ENCODE results near the gene FYN. TPM values are rescaled to one million over a fixed set of nuclear protein-coding genes. Genes with fewer than 3 reads are reported as not detected.

Gene FYN
- total RNA-seq, 2 donors from 2014 or later: 13.7 to 103 TPM

DNA sequence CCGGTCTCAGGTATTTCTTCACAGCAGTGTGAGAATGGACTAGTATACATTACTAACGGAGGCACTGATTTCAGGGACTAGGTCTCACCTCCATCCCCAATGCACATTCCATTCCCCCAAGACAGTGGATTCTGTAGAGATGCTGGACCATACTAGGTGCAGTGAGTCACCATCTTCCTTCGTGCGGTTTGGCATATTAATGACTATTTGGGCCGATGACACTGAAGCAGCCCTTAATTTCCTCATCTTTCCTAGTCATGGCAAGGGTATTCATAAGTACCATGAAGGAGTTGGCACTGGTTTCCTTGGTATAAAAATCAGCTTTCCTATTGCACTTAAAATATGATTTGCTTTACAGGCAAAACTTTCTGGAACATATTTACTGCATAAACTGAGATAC is 146.2 kb downstream of the FYN start:
- H3K9me3 ChIP-seq: no peaks in the 10 kb centered on the region
- DNase-seq (ENCODE audit: low spot score): no peak
- 96% methylated on average over 5 of the region's 5 CpGs for WGBS
- intact Hi-C loops (cut with DNase I): no loop called here
- H3K4me1 ChIP-seq (replicated peaks): no peaks in the 10 kb centered on the region
- TF ChIP-seq POLR2AphosphoS5 (IDR thresholded peaks at IDR 0.05) (no peak), POLR2A (IDR thresholded peaks at IDR 0.05) (no peak)
- TF ChIP-seq, protein P1, sequence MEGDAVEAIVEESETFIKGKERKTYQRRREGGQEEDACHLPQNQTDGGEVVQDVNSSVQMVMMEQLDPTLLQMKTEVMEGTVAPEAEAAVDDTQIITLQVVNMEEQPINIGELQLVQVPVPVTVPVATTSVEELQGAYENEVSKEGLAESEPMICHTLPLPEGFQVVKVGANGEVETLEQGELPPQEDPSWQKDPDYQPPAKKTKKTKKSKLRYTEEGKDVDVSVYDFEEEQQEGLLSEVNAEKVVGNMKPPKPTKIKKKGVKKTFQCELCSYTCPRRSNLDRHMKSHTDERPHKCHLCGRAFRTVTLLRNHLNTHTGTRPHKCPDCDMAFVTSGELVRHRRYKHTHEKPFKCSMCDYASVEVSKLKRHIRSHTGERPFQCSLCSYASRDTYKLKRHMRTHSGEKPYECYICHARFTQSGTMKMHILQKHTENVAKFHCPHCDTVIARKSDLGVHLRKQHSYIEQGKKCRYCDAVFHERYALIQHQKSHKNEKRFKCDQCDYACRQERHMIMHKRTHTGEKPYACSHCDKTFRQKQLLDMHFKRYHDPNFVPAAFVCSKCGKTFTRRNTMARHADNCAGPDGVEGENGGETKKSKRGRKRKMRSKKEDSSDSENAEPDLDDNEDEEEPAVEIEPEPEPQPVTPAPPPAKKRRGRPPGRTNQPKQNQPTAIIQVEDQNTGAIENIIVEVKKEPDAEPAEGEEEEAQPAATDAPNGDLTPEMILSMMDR (IDR thresholded peaks at IDR 0.05): no peak
- H3K27ac ChIP-seq: no peak overlapping the region
- no peaks in the 10 kb centered on the region for H3K36me3 ChIP-seq
- H3K27me3 ChIP-seq (replicated peaks; ENCODE audit: insufficient read depth): no peaks in the 10 kb centered on the region
- H3K4me3 ChIP-seq: no peak overlapping the region

DNA sequence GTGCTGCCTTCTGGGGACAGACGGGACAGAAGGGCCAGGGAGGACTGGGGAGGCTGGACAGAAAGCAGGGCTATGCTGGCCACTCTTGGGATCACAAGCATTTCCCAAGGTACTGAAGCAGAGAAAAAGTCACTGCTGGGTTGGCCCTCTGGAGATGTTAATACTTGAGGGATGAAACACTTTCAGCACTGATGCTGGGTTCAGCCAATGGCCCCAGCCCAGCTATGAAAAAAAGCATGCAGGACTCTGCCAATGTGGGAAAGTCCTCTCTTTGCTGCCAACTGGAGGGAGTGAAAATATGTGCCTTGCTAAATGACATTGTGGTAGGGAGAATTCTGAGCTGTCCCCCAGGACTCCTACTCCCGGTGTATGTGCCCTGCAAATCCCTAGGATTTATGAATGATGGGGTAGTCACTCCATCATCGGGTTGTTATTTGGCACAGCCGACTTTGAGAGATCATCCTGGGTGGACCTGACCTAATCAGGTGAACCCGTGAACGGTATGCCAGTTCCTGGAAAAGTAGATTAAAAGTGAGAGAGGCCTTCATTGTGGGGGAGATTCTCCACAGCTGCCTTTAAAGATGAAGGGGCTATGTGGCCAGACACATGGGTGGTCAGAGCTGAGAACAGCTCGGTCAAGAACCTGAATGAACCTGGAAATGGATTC is 147.7 kb downstream of the FYN start:
- Histone ChIP-seq H3K27me3 (replicated peaks; ENCODE audit: insufficient read depth) (no peaks in the 10 kb centered on the region), H3K27ac (no peak overlapping the region), H3K4me1 (replicated peaks) (no peaks in the 10 kb centered on the region), H3K36me3 (no peaks in the 10 kb centered on the region), H3K9me3 (no peaks in the 10 kb centered on the region), H3K4me3 (no peak overlapping the region)
- no peak for DNase-seq (ENCODE audit: low spot score)
- TF ChIP-seq POLR2AphosphoS5 (IDR thresholded peaks at IDR 0.05) (no peak), POLR2A (IDR thresholded peaks at IDR 0.05) (no peak)
- TF ChIP-seq, protein P1 (IDR thresholded peaks at IDR 0.05): no peak
- WGBS: 95% methylated on average over 7 of the region's 7 CpGs
- intact Hi-C loops (cut with DNase I): no loop called here

DNA sequence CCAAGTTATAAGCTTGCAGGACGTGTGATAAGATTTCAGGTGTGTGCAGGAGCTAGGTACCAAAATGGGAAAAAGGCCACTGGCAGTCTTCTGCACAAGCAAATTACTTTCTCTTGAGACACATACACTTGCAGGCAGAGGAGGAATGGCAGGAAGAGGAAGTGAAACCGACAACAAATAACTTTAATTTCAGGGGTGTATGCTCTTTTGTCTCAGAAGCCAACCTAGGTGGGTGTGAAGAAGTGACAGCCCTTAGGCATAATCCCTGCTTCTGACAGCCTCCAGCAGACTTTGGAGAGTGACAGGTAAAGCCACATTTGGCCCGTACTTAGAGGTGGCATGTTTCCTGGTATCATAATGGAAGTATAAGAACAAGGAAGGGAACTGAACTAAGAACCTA is 148.7 kb downstream of the FYN start:
- Histone ChIP-seq H3K27ac (no peak overlapping the region), H3K9me3 (no peaks in the 10 kb centered on the region), H3K4me1 (replicated peaks) (no peaks in the 10 kb centered on the region), H3K27me3 (replicated peaks; ENCODE audit: insufficient read depth) (no peaks in the 10 kb centered on the region), H3K4me3 (no peak overlapping the region), H3K36me3 (no peaks in the 10 kb centered on the region)
- WGBS: 56% methylated on average over 3 of the region's 3 CpGs
- no peak for TF ChIP-seq POLR2AphosphoS5 (IDR thresholded peaks at IDR 0.05)
- TF ChIP-seq, protein P1 (IDR thresholded peaks at IDR 0.05): no peak
- TF ChIP-seq POLR2A (IDR thresholded peaks at IDR 0.05): no peak
- no peak for DNase-seq (ENCODE audit: low spot score)
- intact Hi-C loops (cut with DNase I): no loop called here

DNA sequence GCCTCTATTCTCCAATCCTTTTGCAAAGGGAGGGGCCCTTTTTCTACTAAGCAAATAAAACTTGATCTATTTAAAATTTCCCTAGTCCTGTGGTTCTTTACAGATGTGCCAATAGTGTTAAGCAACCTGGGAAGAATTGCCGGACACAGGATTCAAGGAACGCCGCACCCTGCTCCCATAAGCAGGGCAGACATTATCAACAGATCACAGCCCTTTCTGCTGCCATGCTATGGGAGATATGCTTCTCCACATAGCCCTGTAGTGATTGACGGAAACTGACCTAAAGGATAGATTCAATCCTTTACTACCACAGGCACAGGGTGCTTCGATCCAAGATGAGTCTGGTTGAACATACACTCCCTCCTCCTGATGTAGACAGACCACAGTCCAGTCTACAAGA is 149.2 kb downstream of the FYN start:
- no peak overlapping the region for H3K4me3 ChIP-seq
- H3K36me3 ChIP-seq: no peaks in the 10 kb centered on the region
- no peaks in the 10 kb centered on the region for H3K27me3 ChIP-seq (replicated peaks; ENCODE audit: insufficient read depth)
- no peak overlapping the region for H3K27ac ChIP-seq
- intact Hi-C loops (cut with DNase I): no loop called here
- TF ChIP-seq, protein P1 (IDR thresholded peaks at IDR 0.05): no peak
- TF ChIP-seq POLR2A (IDR thresholded peaks at IDR 0.05): no peak
- no peak for TF ChIP-seq POLR2AphosphoS5 (IDR thresholded peaks at IDR 0.05)
- WGBS: 90% methylated on average over 5 of the region's 5 CpGs
- H3K4me1 ChIP-seq (replicated peaks): no peaks in the 10 kb centered on the region
- H3K9me3 ChIP-seq: no peaks in the 10 kb centered on the region
- no peak for DNase-seq (ENCODE audit: low spot score)

DNA sequence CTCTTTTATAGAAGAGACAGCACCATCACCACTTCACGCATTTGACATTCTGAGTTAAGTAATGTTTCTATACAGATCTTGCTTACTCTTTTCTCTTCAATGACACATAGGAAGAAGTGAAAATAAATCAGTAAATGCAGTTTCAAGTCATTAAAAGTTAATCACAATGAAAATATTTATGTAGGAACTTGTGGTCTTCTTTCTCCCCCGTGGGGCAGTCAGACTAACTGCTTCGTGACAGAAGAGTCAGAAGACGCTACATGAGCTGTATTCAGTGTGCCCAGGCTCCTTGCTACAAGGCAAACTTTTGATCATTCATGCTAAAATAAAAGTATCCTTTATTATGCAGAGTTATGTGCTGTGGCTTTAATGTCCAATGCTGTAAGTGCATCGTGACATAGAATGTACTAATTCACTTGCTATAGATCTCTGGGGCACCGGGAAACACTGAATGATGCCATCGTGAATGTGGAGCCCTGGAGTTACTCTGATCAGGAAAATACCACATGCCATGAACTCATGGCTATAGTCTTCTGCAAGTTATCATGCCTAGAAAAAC is 149.8 kb downstream of the FYN start:
- H3K27me3 ChIP-seq (replicated peaks; ENCODE audit: insufficient read depth): no peaks in the 10 kb centered on the region
- WGBS: 91% methylated on average over 7 of the region's 7 CpGs
- no peaks in the 10 kb centered on the region for H3K9me3 ChIP-seq
- no peak for TF ChIP-seq POLR2A (IDR thresholded peaks at IDR 0.05)
- TF ChIP-seq POLR2AphosphoS5 (IDR thresholded peaks at IDR 0.05): no peak
- TF ChIP-seq, protein P1 (IDR thresholded peaks at IDR 0.05): no peak
- H3K36me3 ChIP-seq: no peaks in the 10 kb centered on the region
- H3K27ac ChIP-seq: no peak overlapping the region
- no peak overlapping the region for H3K4me3 ChIP-seq
- no peak for DNase-seq (ENCODE audit: low spot score)
- intact Hi-C loops (cut with DNase I): no loop called here
- H3K4me1 ChIP-seq (replicated peaks): no peaks in the 10 kb centered on the region
